Ishikawa (cell line): ENCODE results near the gene SCARF1.

Experiments used
- CREB1 ChIP-seq: IDR thresholded peaks from 2 replicates; pipeline ENCODE4 v1.6.1; 2012; ENCODE audit warnings: low read depth
- NFIC ChIP-seq: IDR thresholded peaks from 2 replicates; pipeline ENCODE4 v1.6.1; 2012

GRCh38 chr17:1620486-1620885 is 25.0 kb downstream of the SCARF1 start:
- TF ChIP-seq CREB1 (no peak), NFIC (no peak)
